ENCODE measurements around the gene CHAT. TPM values are rescaled to one million over a fixed set of nuclear protein-coding genes. Genes with fewer than 3 reads are reported as not detected.

The CHAT gene
- polyA plus RNA-seq, 2 of the 4 experiments (the other 2 are of a cell fraction): not detected

DNA sequence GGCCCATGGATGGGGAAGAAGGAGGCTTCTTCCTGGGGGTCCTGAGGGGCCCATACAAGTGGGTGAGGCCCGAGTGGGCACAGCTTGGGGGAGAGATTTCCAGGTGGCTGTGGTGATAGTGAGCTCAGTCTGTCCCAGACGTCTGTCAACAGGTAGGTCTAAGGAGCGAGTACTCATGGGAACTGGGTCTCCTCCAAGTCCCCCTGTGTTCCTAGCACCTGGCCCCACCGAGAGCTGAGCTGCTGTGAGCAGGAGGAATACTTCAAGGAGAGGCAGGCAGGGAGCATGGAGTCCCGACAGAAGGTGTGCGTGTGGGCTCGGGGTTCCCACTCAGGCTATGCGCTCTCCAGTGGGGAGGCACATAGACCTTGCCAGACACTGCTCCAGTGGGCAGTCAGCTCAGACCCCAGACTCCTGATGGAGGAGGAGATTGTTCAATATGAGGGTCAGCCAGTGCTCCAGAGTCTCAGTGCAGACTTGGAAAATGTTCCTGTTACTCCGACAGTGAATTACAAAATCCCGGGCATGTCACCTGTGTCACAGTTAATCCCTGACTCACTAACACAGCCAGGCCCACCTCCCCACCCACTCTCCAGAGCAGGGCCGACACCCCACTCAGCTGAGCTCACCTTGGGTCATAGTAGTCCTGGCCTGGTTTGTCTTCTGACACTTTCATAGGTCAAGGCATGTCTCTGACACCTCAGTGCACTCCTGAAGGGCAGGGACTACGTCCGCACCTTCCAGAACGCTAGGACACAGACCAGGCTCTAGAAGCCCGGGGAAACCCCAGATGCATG, 37.4 kb downstream of the CHAT start (continued):
- TF ChIP-seq PHF8 (IDR thresholded peaks at IDR 0.05; ENCODE audit: borderline replicate concordance, low read depth) (no peak), NR3C1 (IDR thresholded peaks at IDR 0.05) (no peak), JUN (IDR thresholded peaks at IDR 0.05) (no peak), NPAS2 (CRISPR knock-in tag; IDR thresholded peaks at IDR 0.05; ENCODE audit: borderline replicate concordance) (no peak), NFE2L2 (conservative IDR thresholded peaks at IDR 0.05; ENCODE audit: low read length) (no peak), TP53 (CRISPR knock-in tag; IDR thresholded peaks at IDR 0.05) (no peak), MYC (IDR thresholded peaks at IDR 0.05; ENCODE audit: borderline replicate concordance, low read length) (no peak), ZFP36 (IDR thresholded peaks at IDR 0.05; ENCODE audit: borderline replicate concordance, partially characterized antibody) (no peak), FOSL2 (IDR thresholded peaks at IDR 0.05) (no peak), FOSL2 (CRISPR knock-in tag; IDR thresholded peaks at IDR 0.05) (no peak), EP300 (IDR thresholded peaks at IDR 0.05) (no peak)

DNA sequence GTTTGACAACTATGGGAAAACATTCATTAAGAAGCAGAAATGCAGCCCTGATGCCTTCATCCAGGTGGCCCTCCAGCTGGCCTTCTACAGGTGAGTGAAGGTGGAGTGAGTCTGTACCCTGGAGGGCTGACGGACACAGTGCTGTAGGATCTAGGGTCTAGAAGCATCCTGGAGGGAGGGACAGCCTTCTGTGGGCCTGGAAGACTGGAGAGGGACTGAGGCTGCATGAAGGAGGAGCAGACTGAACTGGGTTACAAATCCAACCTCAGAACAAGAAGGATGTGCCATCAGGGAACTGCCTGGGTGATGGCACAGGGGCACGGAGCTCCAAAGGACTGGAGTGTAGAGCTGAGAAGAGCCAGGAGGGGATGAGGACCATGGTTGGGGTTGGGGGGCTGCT, 38.1 kb downstream of the CHAT start:
- TF ChIP-seq, protein P1, sequence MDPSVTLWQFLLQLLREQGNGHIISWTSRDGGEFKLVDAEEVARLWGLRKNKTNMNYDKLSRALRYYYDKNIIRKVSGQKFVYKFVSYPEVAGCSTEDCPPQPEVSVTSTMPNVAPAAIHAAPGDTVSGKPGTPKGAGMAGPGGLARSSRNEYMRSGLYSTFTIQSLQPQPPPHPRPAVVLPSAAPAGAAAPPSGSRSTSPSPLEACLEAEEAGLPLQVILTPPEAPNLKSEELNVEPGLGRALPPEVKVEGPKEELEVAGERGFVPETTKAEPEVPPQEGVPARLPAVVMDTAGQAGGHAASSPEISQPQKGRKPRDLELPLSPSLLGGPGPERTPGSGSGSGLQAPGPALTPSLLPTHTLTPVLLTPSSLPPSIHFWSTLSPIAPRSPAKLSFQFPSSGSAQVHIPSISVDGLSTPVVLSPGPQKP (IDR thresholded peaks at IDR 0.05; ENCODE audit: low read depth, low read length): no peak
- no peak for TF ChIP-seq CHD4 (IDR thresholded peaks at IDR 0.05; ENCODE audit: borderline replicate concordance)
- no peak for TF ChIP-seq FOSL2 (IDR thresholded peaks at IDR 0.05)
- no peak for TF ChIP-seq FOSL2 (CRISPR knock-in tag; IDR thresholded peaks at IDR 0.05)
- no peak for TF ChIP-seq EHF (CRISPR knock-in tag; IDR thresholded peaks at IDR 0.05)
- no peak for TF ChIP-seq MYC (IDR thresholded peaks at IDR 0.05; ENCODE audit: borderline replicate concordance, low read length)
- TF ChIP-seq KDM5A (IDR thresholded peaks at IDR 0.05): no peak
- no peak for TF ChIP-seq HOXB13 (CRISPR knock-in tag; IDR thresholded peaks at IDR 0.05; ENCODE audit: low read depth)
- POLR2A ChIA-PET: no interaction called here
- CTCF ChIA-PET: interaction anchor here (1.2 to 1.8 kb wide), 2 partner anchors 9 to 57 kb away, joined by 3 to 5 read pairs; no protein-coding TSS in a partner anchor

DNA sequence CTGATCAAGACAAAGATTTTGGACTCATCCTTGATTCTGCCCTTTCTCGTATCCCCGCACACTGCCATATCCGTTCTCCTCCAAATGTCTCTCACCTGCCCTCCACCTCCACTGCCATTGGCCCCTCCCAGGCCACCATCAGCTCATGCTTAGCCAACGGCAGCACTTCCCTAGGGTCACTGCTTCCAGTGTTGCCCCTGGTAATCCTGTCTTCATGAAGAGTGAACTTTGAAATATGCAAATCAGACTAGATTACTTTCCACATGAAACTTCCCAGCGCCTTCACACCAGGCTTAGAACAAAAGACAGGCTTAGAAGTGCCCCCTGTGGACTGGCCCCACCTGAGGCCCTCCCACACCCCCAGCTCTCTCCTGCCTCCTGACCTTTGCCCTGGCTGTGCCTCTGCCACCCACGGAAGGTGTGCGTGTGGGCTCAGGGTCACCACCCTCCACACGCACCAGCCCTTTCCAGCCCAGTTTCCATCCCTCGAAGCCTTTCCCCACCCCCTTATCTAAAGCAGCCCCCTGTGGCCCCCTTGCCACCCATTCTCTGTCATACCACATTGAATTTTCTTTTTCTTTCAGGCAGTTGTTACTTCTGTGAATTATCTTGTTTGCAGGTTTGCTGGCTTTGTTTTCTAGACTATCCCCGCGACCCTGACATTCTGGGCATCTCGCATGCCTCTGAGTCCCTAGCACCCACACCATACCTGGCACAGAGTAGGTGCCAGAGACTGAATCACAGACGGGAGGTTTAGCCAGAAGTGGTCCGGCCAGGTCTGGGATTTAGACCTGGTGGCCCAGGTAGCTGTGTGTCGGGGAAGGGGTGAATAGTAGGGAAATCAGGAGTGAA, 38.8 kb downstream of the CHAT start:
- H3K9me3 ChIP-seq: no peaks in the 10 kb centered on the region
- ATAC-seq (no peak), FAIRE-seq (no peak), DNase-seq (ENCODE audit: low read depth in 1 of 2, low spot score in 1 of 2) (no peak)
- WGBS (ENCODE audit: missing lambda C conversion rate): 52% methylated on average over 15 of the region's 15 CpGs
- no peak overlapping the region for H3K4me3 ChIP-seq
- H3K4me2 ChIP-seq: no peak overlapping the region
- no peak overlapping the region for H3K27ac ChIP-seq
- POLR2A ChIA-PET: no interaction called here
- no peak for TF ChIP-seq CBX8 (IDR thresholded peaks at IDR 0.05)
- no peak for TF ChIP-seq POLR2AphosphoS2 (conservative IDR thresholded peaks at IDR 0.05; ENCODE audit: low read length)
- TF ChIP-seq, protein P2, sequence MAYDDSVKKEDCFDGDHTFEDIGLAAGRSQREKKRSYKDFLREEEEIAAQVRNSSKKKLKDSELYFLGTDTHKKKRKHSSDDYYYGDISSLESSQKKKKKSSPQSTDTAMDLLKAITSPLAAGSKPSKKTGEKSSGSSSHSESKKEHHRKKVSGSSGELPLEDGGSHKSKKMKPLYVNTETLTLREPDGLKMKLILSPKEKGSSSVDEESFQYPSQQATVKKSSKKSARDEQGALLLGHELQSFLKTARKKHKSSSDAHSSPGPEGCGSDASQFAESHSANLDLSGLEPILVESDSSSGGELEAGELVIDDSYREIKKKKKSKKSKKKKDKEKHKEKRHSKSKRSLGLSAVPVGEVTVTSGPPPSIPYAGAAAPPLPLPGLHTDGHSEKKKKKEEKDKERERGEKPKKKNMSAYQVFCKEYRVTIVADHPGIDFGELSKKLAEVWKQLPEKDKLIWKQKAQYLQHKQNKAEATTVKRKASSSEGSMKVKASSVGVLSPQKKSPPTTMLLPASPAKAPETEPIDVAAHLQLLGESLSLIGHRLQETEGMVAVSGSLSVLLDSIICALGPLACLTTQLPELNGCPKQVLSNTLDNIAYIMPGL (CRISPR knock-in tag; IDR thresholded peaks at IDR 0.05; ENCODE audit: borderline replicate concordance): no peak
- no peak for TF ChIP-seq NR3C1 (IDR thresholded peaks at IDR 0.05)
- TF ChIP-seq SREBF2 (IDR thresholded peaks at IDR 0.05): no peak
- TF ChIP-seq HDAC2 (IDR thresholded peaks at IDR 0.05): no peak
- H3K4me1 ChIP-seq: no peaks in the 10 kb centered on the region
- CTCF ChIA-PET: interaction anchor here (1.8 kb wide), 1 partner anchor 9 kb away, joined by 5 read pairs; no protein-coding TSS in a partner anchor

More for the DNA sequence above, 38.1 kb downstream of the CHAT start:
- DNase-seq (ENCODE audit: low read depth in 1 of 2, low spot score in 1 of 2) (no peak), ATAC-seq (no peak), FAIRE-seq (no peak)
- Histone ChIP-seq H3K4me3 (no peak overlapping the region), H3K4me1 (no peaks in the 10 kb centered on the region), H3K4me2 (no peak overlapping the region), H3K27ac (no peak overlapping the region), H3K9me3 (no peaks in the 10 kb centered on the region)
- 0% methylated on average over 2 of the region's 2 CpGs for WGBS (ENCODE audit: missing lambda C conversion rate)

Measured in A549 (cell line).